LNCAP (cell line): ENCODE measurements around the gene DRD4.

Source experiments
- TF ChIP-seq, protein P1 (sequence below): fragments of 450-650 bp; IDR thresholded peaks from 2 replicates; pipeline ENCODE4 v1.5.1; 2017; ENCODE audit warnings: mild to moderate bottlenecking

The DRD4 gene

DNA sequence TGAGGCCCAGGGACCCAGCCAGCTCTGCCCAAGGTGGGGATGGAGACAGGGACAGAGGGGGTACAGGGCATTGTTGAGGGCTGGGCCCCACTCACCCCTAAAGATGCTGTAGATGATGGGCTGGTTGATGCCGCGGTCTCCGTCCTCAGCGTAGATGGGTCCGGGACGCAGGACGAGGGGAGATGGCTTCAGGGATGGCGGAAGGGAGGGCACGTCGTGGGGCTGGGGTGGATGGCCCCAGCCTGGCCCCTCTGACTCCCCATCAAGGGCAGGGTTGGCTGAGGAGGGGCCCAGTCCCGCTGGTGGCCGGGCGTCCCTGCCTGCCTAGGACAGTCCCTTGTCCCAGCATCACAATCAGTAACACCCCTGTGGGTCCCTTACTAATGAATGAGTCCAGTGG, 16.9 kb upstream of the DRD4 start:
- TF ChIP-seq, protein P1, sequence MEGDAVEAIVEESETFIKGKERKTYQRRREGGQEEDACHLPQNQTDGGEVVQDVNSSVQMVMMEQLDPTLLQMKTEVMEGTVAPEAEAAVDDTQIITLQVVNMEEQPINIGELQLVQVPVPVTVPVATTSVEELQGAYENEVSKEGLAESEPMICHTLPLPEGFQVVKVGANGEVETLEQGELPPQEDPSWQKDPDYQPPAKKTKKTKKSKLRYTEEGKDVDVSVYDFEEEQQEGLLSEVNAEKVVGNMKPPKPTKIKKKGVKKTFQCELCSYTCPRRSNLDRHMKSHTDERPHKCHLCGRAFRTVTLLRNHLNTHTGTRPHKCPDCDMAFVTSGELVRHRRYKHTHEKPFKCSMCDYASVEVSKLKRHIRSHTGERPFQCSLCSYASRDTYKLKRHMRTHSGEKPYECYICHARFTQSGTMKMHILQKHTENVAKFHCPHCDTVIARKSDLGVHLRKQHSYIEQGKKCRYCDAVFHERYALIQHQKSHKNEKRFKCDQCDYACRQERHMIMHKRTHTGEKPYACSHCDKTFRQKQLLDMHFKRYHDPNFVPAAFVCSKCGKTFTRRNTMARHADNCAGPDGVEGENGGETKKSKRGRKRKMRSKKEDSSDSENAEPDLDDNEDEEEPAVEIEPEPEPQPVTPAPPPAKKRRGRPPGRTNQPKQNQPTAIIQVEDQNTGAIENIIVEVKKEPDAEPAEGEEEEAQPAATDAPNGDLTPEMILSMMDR = no peak

DNA sequence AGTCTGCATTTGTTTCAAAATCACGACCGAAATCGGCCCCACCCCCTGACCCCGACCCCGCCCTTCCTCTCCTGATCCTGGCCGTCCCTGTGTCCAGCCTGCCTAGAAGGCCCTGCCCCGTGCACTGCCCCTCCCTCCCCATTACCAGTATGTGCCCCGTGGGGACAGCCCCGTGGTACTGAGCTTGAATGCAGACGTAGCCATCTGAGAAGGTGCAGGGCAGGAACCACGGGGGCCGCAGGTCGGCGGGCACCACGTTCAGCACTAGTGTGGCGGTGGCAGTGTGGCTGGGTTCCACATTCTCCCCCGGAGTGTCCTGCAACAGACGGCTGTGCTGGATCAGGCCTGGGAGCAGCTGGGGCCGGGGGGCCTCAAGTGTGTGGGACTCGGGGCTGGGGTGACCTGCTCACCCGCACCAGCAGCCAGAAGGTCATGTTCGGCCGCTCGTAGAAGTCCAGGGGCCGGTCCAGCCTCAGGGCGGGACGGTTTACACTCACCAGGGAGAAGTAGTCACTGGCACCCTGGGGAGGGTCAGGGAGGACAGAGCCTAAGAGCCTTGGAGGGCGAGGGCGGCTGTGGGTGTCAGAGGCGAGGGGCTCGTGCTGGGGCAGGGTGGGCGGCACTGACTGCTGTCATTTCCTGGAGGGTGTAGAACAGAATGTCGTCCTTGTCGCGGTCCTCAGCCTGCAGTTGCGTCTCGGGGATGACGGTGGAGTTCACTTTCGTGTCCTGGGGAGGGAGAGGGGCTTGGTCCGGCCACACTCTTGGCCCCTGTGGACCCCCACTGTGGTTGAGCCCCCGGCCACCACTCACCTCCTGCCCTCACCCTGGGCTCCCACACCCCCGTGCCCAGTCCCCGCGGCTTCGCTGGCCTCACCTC, 15.9 kb upstream of the DRD4 start:
- TF ChIP-seq, protein P1 = no peak

DNA sequence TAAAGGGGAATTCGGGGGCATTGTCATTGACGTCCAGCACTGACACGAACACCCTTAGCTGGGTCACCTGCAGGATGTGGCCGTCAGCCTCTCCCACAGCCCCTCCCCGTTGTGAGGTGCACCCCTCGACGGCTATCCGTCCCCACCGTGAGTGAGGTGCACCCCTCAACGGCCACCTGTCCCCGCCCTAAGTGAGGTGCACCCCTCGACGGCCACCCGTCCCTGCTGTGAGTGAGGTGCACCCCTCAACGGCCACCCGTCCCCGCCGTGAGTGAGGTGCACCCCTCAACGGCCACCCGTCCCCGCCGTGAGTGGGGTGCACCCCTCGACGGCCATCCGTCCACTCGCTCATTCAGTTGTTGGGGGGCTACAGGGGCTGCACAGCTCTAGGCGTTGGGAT, 15.2 kb upstream of the DRD4 start:
- TF ChIP-seq, protein P1 = no peak

DNA sequence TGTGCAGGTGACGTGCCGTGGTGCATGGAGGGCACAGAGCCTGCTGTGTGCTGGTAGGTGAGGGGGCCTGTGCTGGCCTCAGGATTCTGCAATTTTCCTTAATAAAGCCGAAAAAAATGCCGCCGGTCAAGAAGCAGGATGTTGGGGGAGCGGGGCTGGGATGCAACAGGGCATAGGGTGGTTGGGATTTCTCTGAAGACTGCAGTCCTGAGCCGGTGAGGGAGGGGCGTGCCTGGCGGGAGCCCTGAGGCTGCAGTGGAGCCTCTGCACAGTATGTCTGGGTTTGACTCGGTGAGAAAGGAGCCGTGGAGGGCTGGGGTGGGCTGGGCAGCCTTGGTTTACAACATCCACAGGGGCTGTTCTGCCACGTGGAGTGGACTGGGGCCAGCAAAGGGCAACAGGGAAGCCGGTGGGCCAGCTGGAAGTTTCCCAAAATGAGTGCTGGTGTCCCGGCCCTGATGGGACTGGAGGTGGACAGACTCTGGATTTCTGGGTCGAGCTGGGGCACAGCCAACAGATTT, 13.7 kb upstream of the DRD4 start:
- TF ChIP-seq, protein P1 = no peak

DNA sequence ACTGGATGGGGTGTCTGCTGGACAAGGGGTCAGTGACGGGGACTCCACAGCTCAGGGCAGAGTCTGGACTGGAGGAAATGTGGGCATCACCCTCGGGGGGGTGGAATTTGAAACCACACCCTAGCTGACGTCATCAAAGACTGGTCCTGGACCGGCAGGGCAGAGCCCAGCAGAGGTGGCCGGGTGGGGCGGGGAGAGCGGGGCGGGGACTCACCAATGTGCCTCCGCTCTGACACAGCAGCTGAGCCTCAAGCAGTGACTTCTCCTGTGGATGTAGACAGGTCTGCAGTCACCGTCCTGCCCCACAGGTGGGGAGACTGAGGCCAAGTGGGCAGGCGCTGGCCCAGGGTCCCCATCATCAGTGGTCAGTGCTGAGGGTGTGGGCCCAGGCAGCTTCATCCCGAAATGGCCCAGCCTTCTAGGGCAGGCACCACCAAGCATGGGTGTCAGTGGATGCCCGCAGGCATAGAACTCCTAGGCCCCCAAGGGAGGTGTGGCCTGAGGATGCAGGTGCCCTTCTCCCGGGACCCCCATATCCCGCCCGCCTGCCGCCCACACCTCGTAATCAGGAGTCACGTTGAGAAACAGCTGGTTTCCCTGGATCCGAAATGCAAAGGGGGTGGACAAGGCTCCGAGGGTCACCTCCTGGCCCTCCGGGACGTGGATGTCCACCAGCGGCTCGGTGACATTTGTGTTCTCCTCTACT, 12.9 kb upstream of the DRD4 start:
- TF ChIP-seq, protein P1 = no peak

DNA sequence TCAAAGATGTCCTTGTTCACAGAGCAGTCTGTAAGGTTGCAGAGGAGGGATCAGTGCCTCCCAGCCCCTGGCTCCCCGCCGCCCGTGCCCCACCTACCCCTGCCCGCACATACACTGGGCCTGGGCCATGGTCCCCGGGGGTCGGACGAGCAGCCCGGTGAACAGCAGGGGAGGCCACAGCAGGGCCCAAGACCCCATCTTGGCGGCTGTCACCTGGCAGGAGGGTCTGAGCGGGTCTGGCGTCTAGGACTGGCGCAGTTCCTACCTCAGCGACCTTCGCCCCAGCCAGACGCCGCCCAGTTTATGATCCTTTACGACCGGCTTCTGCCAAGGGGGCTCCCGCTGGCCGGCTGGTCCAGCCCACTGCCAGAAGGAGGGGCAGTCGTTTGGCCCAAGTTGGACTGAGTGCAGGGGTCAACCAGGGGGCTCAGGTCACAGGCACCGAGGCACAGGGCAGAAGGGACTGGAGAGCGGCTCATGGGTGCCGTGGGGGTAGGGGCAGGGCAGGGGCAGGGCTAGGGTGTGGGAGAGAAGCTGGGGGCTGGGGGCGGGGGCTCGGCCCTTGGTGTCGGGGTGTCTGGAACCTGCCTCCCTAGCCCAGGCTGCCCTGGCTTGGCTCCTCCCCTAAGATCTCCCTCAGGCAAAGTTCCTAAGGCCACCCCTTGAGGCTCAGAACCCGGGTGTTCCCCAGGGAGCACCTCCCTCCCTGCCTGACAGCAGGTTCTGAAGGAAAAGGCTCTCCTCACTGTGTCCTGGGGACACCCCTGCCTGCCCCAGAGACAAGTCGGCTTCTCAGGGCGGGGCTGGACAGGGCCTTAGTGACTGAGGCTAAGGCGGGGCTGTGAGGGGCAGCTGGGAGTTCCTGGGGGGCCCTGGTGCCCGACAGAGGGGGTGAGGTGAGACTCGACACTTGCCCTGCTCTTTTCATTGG, 12.1 kb upstream of the DRD4 start, which contains the start of gene CDHR5:
Gene CDHR5 (minus strand): TSS at position 251 of the 931 bp plus-strand sequence. CDS start 53 bp downstream, at position 198.
- TF ChIP-seq, protein P1 = no peak
